Activated gamma-delta T cell treated with anti-CD3 and anti-CD28 coated beads, Interleukin-2, amount 50 U/mL, for 16 hours (primary cell): ENCODE data around the gene PTH2R.
"Not testable (repeated sequence)": the region's sequence is repeated elsewhere in the genome, so short reads cannot be mapped to it uniquely, and the experiment has no call there.

Experiments used
- DNase-seq: peaks from one replicate; pipeline ENCODE4 v3.0.0-alpha.2; 2020; ENCODE audit warnings: low read depth

Gene PTH2R

GRCh38 chr2:208488686-208489564, 82.3 kb downstream of the PTH2R start:
- no peak for DNase-seq

GRCh38 chr2:208489687-208490086, 83.1 kb downstream of the PTH2R start:
- DNase-seq, result no peak

GRCh38 chr2:208490492-208490891, 83.9 kb downstream of the PTH2R start:
- no peak for DNase-seq

GRCh38 chr2:208491641-208492040, 85.0 kb downstream of the PTH2R start:
- no peak for DNase-seq

- DNase-seq, result no peak
These were observed 85.5 kb downstream of the PTH2R start for GRCh38 chr2:208492069-208492468.

- no peak for DNase-seq
These were observed 86.6 kb downstream of the PTH2R start for GRCh38 chr2:208493186-208493585.

GRCh38 chr2:208496129-208496528, 89.5 kb downstream of the PTH2R start:
- DNase-seq, result no peak

- no peak for DNase-seq
These were observed 94.6 kb downstream of the PTH2R start for GRCh38 chr2:208501206-208501605.

- no peak for DNase-seq
These were observed 95.7 kb downstream of the PTH2R start for GRCh38 chr2:208502288-208502687.

- DNase-seq, result not testable (repeated sequence)
These were observed 98.8 kb downstream of the PTH2R start for GRCh38 chr2:208505365-208505764.

GRCh38 chr2:208509586-208509985, 103.0 kb downstream of the PTH2R start:
- DNase-seq, result no peak

- DNase-seq, result no peak
These were observed 104.4 kb downstream of the PTH2R start for GRCh38 chr2:208511016-208511415.

GRCh38 chr2:208511573-208511972, 105.0 kb downstream of the PTH2R start:
- no peak for DNase-seq

GRCh38 chr2:208515099-208515498, 108.5 kb downstream of the PTH2R start:
- no peak for DNase-seq

- not testable (repeated sequence) for DNase-seq
These were observed 116.5 kb downstream of the PTH2R start for GRCh38 chr2:208523069-208523468.

GRCh38 chr2:208525165-208525564, 118.6 kb downstream of the PTH2R start:
- not testable (repeated sequence) for DNase-seq

- DNase-seq, result no peak
These were observed 123.2 kb downstream of the PTH2R start for GRCh38 chr2:208529796-208530195.

GRCh38 chr2:208531361-208531760, 124.8 kb downstream of the PTH2R start:
- no peak for DNase-seq

GRCh38 chr2:208535578-208535977, 129.0 kb downstream of the PTH2R start:
- not testable (repeated sequence) for DNase-seq

- DNase-seq, result no peak
These were observed 134.9 kb downstream of the PTH2R start for GRCh38 chr2:208541461-208541988.

GRCh38 chr2:208541989-208542464, 135.4 kb downstream of the PTH2R start:
- no peak for DNase-seq

GRCh38 chr2:208542465-208543041, 136.0 kb downstream of the PTH2R start:
- DNase-seq, result no peak
